Measurements from ENCODE around the gene EGR1.
A peak's percentile ranks its signal among the peaks of the same experiment; 100 is the strongest.
"Not testable (repeated sequence)": the region's sequence is repeated elsewhere in the genome, so short reads cannot be mapped to it uniquely, and the experiment has no call there.

The EGR1 gene

GRCh38 chr5:138502121-138502520 lies 36.8 kb downstream of the EGR1 start:
- H3K27ac Mint-ChIP-seq: no peak overlapping the region
- DNase-seq (ENCODE audit: low spot score in 2 of 2): no peak
- no peaks in the 10 kb centered on the region for H3K27me3 Mint-ChIP-seq
- no peaks in the 10 kb centered on the region for H3K36me3 Mint-ChIP-seq
- no peaks in the 10 kb centered on the region for H3K9me3 Mint-ChIP-seq
- H3K4me1 Mint-ChIP-seq: peaks cover 3% of the 10 kb centered on the region
- H3K4me3 Mint-ChIP-seq: no peak overlapping the region
- ATAC-seq (ENCODE audit: low read depth): no peak

GRCh38 chr5:138502521-138502920 lies 37.2 kb downstream of the EGR1 start:
- Mint-ChIP-seq H3K27ac (no peak overlapping the region), H3K27me3 (no peaks in the 10 kb centered on the region), H3K9me3 (no peaks in the 10 kb centered on the region), H3K36me3 (peaks cover 3% of the 10 kb centered on the region), H3K4me1 (peaks cover 3% of the 10 kb centered on the region), H3K4me3 (no peak overlapping the region)
- DNase-seq (ENCODE audit: low spot score in 2 of 2) (no peak), ATAC-seq (ENCODE audit: low read depth) (no peak)

DNA sequence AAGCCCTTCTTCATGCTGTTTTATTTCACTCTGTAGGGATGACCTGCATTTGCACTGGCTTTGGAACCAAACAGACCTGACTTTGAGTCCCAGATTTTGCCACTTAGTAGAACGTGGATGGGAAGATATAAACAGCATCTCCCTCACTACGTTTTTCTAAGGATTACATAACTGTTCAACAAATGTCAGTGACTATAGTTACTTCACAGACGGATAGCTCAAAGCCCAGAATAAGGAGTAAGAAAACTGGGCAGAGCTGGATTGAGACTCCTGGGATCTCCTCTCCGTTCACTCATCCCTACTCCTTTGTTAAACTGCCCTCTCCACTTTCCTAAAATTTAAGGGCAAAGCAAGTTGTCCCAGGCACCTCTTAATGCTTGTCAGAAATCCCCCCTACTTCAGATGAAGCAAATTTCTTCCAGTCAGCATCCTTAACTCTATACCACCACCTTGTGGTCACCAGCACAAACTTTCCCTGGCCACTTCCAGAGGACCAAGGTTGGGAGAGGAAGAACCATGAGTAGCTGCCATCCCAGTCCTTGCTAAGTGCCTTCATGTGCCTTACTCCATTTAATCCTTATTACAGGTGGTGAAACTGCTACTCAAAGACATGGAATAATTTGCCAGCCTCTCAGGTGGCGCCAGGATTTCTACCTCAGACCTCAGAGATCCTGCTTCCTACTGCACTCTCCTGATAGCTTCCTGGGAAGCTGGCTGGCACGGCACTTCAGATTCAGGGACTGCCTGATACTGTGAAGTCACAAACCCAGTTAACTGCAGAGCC lies 38.4 kb downstream of the EGR1 start:
- H3K9me3 Mint-ChIP-seq: no peaks in the 10 kb centered on the region
- no peak overlapping the region for H3K4me3 Mint-ChIP-seq
- H3K27ac Mint-ChIP-seq: no peak overlapping the region
- peaks cover 5% of the 10 kb centered on the region for H3K36me3 Mint-ChIP-seq
- DNase-seq (ENCODE audit: low spot score in 2 of 2) (peak in 1 of 2 donors; percentile 48), ATAC-seq (ENCODE audit: low read depth) (peak; percentile 75)
- peaks cover 3% of the 10 kb centered on the region for H3K4me1 Mint-ChIP-seq
- no peaks in the 10 kb centered on the region for H3K27me3 Mint-ChIP-seq

GRCh38 chr5:138504799-138505198 lies 39.5 kb downstream of the EGR1 start:
- DNase-seq (ENCODE audit: low spot score in 2 of 2) (no peak), ATAC-seq (ENCODE audit: low read depth) (no peak)
- no peaks in the 10 kb centered on the region for H3K9me3 Mint-ChIP-seq
- peaks cover 12% of the 10 kb centered on the region for H3K36me3 Mint-ChIP-seq
- peaks cover 3% of the 10 kb centered on the region for H3K4me1 Mint-ChIP-seq
- H3K27me3 Mint-ChIP-seq: no peaks in the 10 kb centered on the region
- no peak overlapping the region for H3K27ac Mint-ChIP-seq
- H3K4me3 Mint-ChIP-seq: no peak overlapping the region

- Mint-ChIP-seq H3K27ac (no peak overlapping the region), H3K27me3 (no peaks in the 10 kb centered on the region), H3K4me3 (no peak overlapping the region), H3K9me3 (no peaks in the 10 kb centered on the region), H3K36me3 (peaks cover 21% of the 10 kb centered on the region), H3K4me1 (peaks cover 3% of the 10 kb centered on the region)
- ATAC-seq (ENCODE audit: low read depth) (no peak), DNase-seq (ENCODE audit: low spot score in 2 of 2) (no peak)
Measured at GRCh38 chr5:138506370-138507306, 41.4 kb downstream of the EGR1 start.

GRCh38 chr5:138507485-138507884 lies 42.2 kb downstream of the EGR1 start:
- DNase-seq (ENCODE audit: low spot score in 2 of 2); H3K4me3 Mint-ChIP-seq; H3K27me3 Mint-ChIP-seq; H3K27ac Mint-ChIP-seq; H3K9me3 Mint-ChIP-seq; H3K4me1 Mint-ChIP-seq; ATAC-seq (ENCODE audit: low read depth): not testable (repeated sequence)
- H3K36me3 Mint-ChIP-seq: peaks cover 23% of the 10 kb centered on the region

- Mint-ChIP-seq H3K27me3 (no peaks in the 10 kb centered on the region), H3K9me3 (no peaks in the 10 kb centered on the region), H3K4me1 (no peaks in the 10 kb centered on the region), H3K36me3 (peaks cover 27% of the 10 kb centered on the region), H3K4me3 (no peak overlapping the region), H3K27ac (peak overlapping the region; percentile 41)
- no peak for ATAC-seq (ENCODE audit: low read depth)
- DNase-seq (ENCODE audit: low spot score in 2 of 2): no peak
Measured at GRCh38 chr5:138508958-138509357, 43.7 kb downstream of the EGR1 start.

GRCh38 chr5:138514021-138514420 lies 48.7 kb downstream of the EGR1 start:
- ATAC-seq (ENCODE audit: low read depth) (no peak), DNase-seq (ENCODE audit: low spot score in 2 of 2) (no peak)
- Mint-ChIP-seq H3K27me3 (no peaks in the 10 kb centered on the region), H3K36me3 (peaks cover 39% of the 10 kb centered on the region), H3K9me3 (no peaks in the 10 kb centered on the region), H3K27ac (peak overlapping the region; percentile 15), H3K4me3 (no peak overlapping the region), H3K4me1 (peaks cover 4% of the 10 kb centered on the region)

GRCh38 chr5:138515556-138516245 lies 50.4 kb downstream of the EGR1 start:
- DNase-seq (ENCODE audit: low spot score in 2 of 2) (no peak), ATAC-seq (ENCODE audit: low read depth) (no peak)
- H3K36me3 Mint-ChIP-seq: peaks cover 33% of the 10 kb centered on the region
- peaks cover 10% of the 10 kb centered on the region for H3K4me1 Mint-ChIP-seq
- peak overlapping the region; percentile 35 for H3K27ac Mint-ChIP-seq
- H3K9me3 Mint-ChIP-seq: no peaks in the 10 kb centered on the region
- H3K27me3 Mint-ChIP-seq: no peaks in the 10 kb centered on the region
- no peak overlapping the region for H3K4me3 Mint-ChIP-seq

- no peaks in the 10 kb centered on the region for H3K9me3 Mint-ChIP-seq
- no peak overlapping the region for H3K27ac Mint-ChIP-seq
- DNase-seq (ENCODE audit: low spot score in 2 of 2) (no peak), ATAC-seq (ENCODE audit: low read depth) (no peak)
- peaks cover 14% of the 10 kb centered on the region for H3K4me1 Mint-ChIP-seq
- no peaks in the 10 kb centered on the region for H3K27me3 Mint-ChIP-seq
- H3K4me3 Mint-ChIP-seq: no peak overlapping the region
- H3K36me3 Mint-ChIP-seq: peaks cover 27% of the 10 kb centered on the region
Measured at GRCh38 chr5:138517437-138517836, 52.2 kb downstream of the EGR1 start.

Data from memory B cell (primary cell).